DND-41 (cell line): ENCODE data around the gene PKHD1.

Experiments used
- ATAC-seq: fragments of 200-7000 bp; cut with Tn5 transposase; 3 replicates; pipeline ENCODE4 v1.9.1; 2021; ENCODE audit warnings: low read depth; ENCODE audit not compliant: insufficient read depth
- DNase-seq: peaks from one replicate; pipeline ENCODE4 v3.0.0-alpha.2; 2020
- H2AFZ ChIP-seq: 2 replicates; pipeline ENCODE4 v1.6.0; 2012; ENCODE audit warnings: low read depth, low read length
- H3K27ac ChIP-seq: 2 replicates; pipeline ENCODE4 v1.5.1; 2012; ENCODE audit warnings: low read length, inconsistent platforms
- H3K27me3 ChIP-seq: fragments of 200-600 bp; sonication (generic); 2 replicates; pipeline ENCODE4 v1.6.0; 2012; ENCODE audit warnings: low read length, mild to moderate bottlenecking, inconsistent platforms; ENCODE audit not compliant: insufficient read depth, poor library complexity
- H3K36me3 ChIP-seq: 2 replicates; pipeline ENCODE4 v1.5.1; 2012; ENCODE audit warnings: low read length, inconsistent platforms; ENCODE audit not compliant: insufficient read depth
- H3K4me1 ChIP-seq: 2 replicates; pipeline ENCODE4 v1.5.1; 2012; ENCODE audit warnings: mild to moderate bottlenecking, low read length; ENCODE audit not compliant: insufficient read depth
- H3K4me2 ChIP-seq: 2 replicates; pipeline ENCODE4 v1.6.0; 2012; ENCODE audit warnings: mild to moderate bottlenecking, moderate library complexity, low read length, inconsistent platforms; ENCODE audit not compliant: insufficient read depth
- H3K4me3 ChIP-seq, 2 experiments: fragments of 200-600 bp in 1 of 2; shearing (Covaris generic) in 1 of 2; 2 replicates each; pipeline ENCODE4 v1.5.1; 2012 to 2016; ENCODE audit warnings: inconsistent platforms in 2 of 2, low read length in 2 of 2, mild to moderate bottlenecking in 2 of 2, low read depth in 1 of 2, moderate library complexity in 1 of 2
- H3K79me2 ChIP-seq: 2 replicates; pipeline ENCODE4 v1.6.0; 2012; ENCODE audit warnings: low read length, inconsistent platforms; ENCODE audit not compliant: insufficient read depth
- H3K9ac ChIP-seq: 2 replicates; pipeline ENCODE4 v1.6.0; 2012; ENCODE audit warnings: low read depth, mild to moderate bottlenecking, inconsistent platforms, low read length, moderate library complexity
- H3K9me3 ChIP-seq: 2 replicates; pipeline ENCODE4 v1.5.1; 2012; ENCODE audit warnings: low read length, moderate library complexity, mild to moderate bottlenecking, inconsistent platforms; ENCODE audit not compliant: insufficient read depth, severe bottlenecking
- H4K20me1 ChIP-seq: 2 replicates; pipeline ENCODE4 v1.6.0; 2012; ENCODE audit warnings: low read length; ENCODE audit not compliant: insufficient read depth
- CTCF ChIP-seq: IDR thresholded peaks from 2 replicates; pipeline ENCODE4 v1.5.1; 2012; ENCODE audit warnings: borderline replicate concordance, low read length, moderate library complexity, mild to moderate bottlenecking; ENCODE audit not compliant: poor library complexity, severe bottlenecking; ENCODE audit errors: extremely low read depth
- EZH2 ChIP-seq: IDR thresholded peaks from 3 replicates; pipeline ENCODE4 v1.6.1; 2012; ENCODE audit warnings: borderline replicate concordance, low read depth, mild to moderate bottlenecking, moderate library complexity, low read length, inconsistent platforms; ENCODE audit not compliant: severe bottlenecking

The PKHD1 gene

GRCh38 chr6:51901766-51902764 is 185.3 kb downstream of the PKHD1 start:
- no peaks in the 10 kb centered on the region for H3K36me3 ChIP-seq
- DNase-seq: no peak
- no peak overlapping the region for H3K4me2 ChIP-seq
- TF ChIP-seq CTCF: no peak
- TF ChIP-seq EZH2: no peak
- H3K27me3 ChIP-seq: no peaks in the 10 kb centered on the region
- no peaks in the 10 kb centered on the region for H3K79me2 ChIP-seq
- ATAC-seq: no peak
- H3K4me1 ChIP-seq: no peaks in the 10 kb centered on the region
- no peak overlapping the region; the same call in 1 of the 2 replicates for H2AFZ ChIP-seq
- no peaks in the 10 kb centered on the region for H3K9me3 ChIP-seq
- no peak overlapping the region for H3K27ac ChIP-seq
- H3K4me3 ChIP-seq: no peak overlapping the region
- H4K20me1 ChIP-seq: no peaks in the 10 kb centered on the region
- no peak overlapping the region for H3K9ac ChIP-seq

GRCh38 chr6:51893366-51893765 is 194.0 kb downstream of the PKHD1 start:
- Histone ChIP-seq H3K27me3 (no peaks in the 10 kb centered on the region), H3K36me3 (no peaks in the 10 kb centered on the region), H3K4me3 (no peak overlapping the region), H3K4me2 (no peak overlapping the region), H3K27ac (no peak overlapping the region), H3K4me1 (no peaks in the 10 kb centered on the region), H2AFZ (no peak overlapping the region), H4K20me1 (no peaks in the 10 kb centered on the region), H3K9me3 (no peaks in the 10 kb centered on the region), H3K79me2 (no peaks in the 10 kb centered on the region), H3K9ac (no peak overlapping the region)
- ATAC-seq: no peak
- no peak for DNase-seq
- TF ChIP-seq CTCF (no peak), EZH2 (no peak)

GRCh38 chr6:51892750-51893149 is 194.7 kb downstream of the PKHD1 start:
- Histone ChIP-seq H3K27ac (no peak overlapping the region), H3K4me2 (no peak overlapping the region), H3K9me3 (no peaks in the 10 kb centered on the region), H4K20me1 (no peaks in the 10 kb centered on the region), H3K36me3 (no peaks in the 10 kb centered on the region), H3K4me1 (no peaks in the 10 kb centered on the region), H3K4me3 (no peak overlapping the region), H2AFZ (no peak overlapping the region), H3K79me2 (no peaks in the 10 kb centered on the region), H3K27me3 (no peaks in the 10 kb centered on the region), H3K9ac (no peak overlapping the region)
- no peak for DNase-seq
- no peak for ATAC-seq
- TF ChIP-seq EZH2 (no peak), CTCF (no peak)
